Loucy (cell line): ENCODE results near the gene GFRA3.

ENCODE experiments used
- H2AFZ ChIP-seq: fragments of 200-600 bp; sonication (generic); 2 replicates; pipeline ENCODE4 v1.6.0; 2016; ENCODE audit warnings: antibody characterized with exemption, mild to moderate bottlenecking, low read length, moderate library complexity
- H3F3A ChIP-seq: fragments of 200-600 bp; 2 replicates; pipeline ENCODE4 v1.6.0; 2016; ENCODE audit warnings: antibody characterized with exemption, low read depth, mild to moderate bottlenecking
- H3K27me3 ChIP-seq: fragments of 200-600 bp; sonication (generic); 2 replicates; pipeline ENCODE4 v1.6.1; 2014; ENCODE audit warnings: low read length, mild to moderate bottlenecking; ENCODE audit not compliant: insufficient read depth, poor library complexity, severe bottlenecking
- H3K36me3 ChIP-seq: fragments of 200-600 bp; sonication (generic); 2 replicates; pipeline ENCODE4 v1.6.1; 2016; ENCODE audit warnings: low read length; ENCODE audit not compliant: insufficient read depth
- H3K4me1 ChIP-seq: fragments of 200-600 bp; sonication (generic); 2 replicates; pipeline ENCODE4 v1.5.1; 2014; ENCODE audit warnings: low read length, mild to moderate bottlenecking; ENCODE audit not compliant: insufficient read depth, poor library complexity, severe bottlenecking
- H3K4me2 ChIP-seq: fragments of 200-600 bp; sonication (generic); 2 replicates; pipeline ENCODE4 v1.6.0; 2014; ENCODE audit warnings: antibody characterized with exemption, low read length, low read depth, mild to moderate bottlenecking; ENCODE audit not compliant: poor library complexity, severe bottlenecking
- H3K4me3 ChIP-seq: fragments of 200-600 bp; sonication (generic); 2 replicates; pipeline ENCODE4 v1.5.1; 2014; ENCODE audit warnings: low read length, mild to moderate bottlenecking, mixed read lengths; ENCODE audit not compliant: poor library complexity, severe bottlenecking
- H3K79me2 ChIP-seq: fragments of 200-600 bp; sonication (generic); 2 replicates; pipeline ENCODE4 v1.6.1; 2014; ENCODE audit warnings: low read length; ENCODE audit not compliant: insufficient read depth
- H3K9ac ChIP-seq: fragments of 200-600 bp; sonication (generic); 2 replicates; pipeline ENCODE4 v1.6.0; 2014; ENCODE audit warnings: mild to moderate bottlenecking, low read depth, low read length, moderate library complexity; ENCODE audit not compliant: poor library complexity, severe bottlenecking
- H3K9me2 ChIP-seq: fragments of 200-600 bp; sonication (generic); replicated peaks from 2 replicates; pipeline ENCODE4 v1.6.1; 2016; ENCODE audit warnings: low read depth, low read length, mixed read lengths
- H3K9me3 ChIP-seq: fragments of 200-600 bp; sonication (generic); 2 replicates; pipeline ENCODE4 v1.6.1; 2014; ENCODE audit warnings: mild to moderate bottlenecking, antibody characterized with exemption, low read length, low read depth; ENCODE audit not compliant: insufficient read depth
- H4K20me1 ChIP-seq: fragments of 200-600 bp; sonication (generic); 2 replicates; pipeline ENCODE4 v1.6.0; 2014; ENCODE audit warnings: antibody characterized with exemption, low read length, mild to moderate bottlenecking; ENCODE audit not compliant: insufficient read depth, poor library complexity, severe bottlenecking
- EZH2phosphoT487 ChIP-seq: fragments of 200-600 bp; IDR thresholded peaks from 2 replicates; pipeline ENCODE4 v1.6.1; 2018; ENCODE audit warnings: antibody characterized with exemption, mild to moderate bottlenecking, moderate library complexity, borderline replicate concordance
- TF ChIP-seq, protein P1 (sequence below): fragments of 200-600 bp; sonication (generic); conservative IDR thresholded peaks from 2 replicates; pipeline ENCODE4 v1.5.1; 2014; ENCODE audit warnings: mild to moderate bottlenecking, antibody characterized with exemption, low read length

GFRA3 gene

DNA sequence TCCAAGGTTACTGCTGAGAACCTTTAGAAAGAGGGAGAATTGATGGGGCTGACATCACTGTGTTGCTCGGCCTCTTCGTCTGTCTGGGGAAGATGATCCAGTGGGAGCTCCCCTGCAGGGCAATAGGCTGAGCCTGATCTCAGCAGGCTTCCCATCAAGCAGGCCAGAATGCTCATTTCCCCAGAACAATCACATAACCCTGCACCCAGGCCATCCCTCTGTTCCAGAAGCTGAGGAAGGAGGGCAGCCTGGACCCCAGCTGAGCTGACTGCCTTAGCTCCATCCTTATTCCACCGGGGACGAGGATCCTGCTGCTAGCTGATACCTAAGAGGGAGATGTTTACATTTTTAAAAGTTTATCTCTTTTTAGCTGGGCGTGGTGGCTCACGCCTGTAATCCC, 49.7 kb downstream of the GFRA3 start:
- H3K4me3 ChIP-seq, result no peak overlapping the region
- H3K36me3 ChIP-seq, result no peaks in the 10 kb centered on the region
- no peaks in the 10 kb centered on the region for H3K4me1 ChIP-seq
- H3K9ac ChIP-seq, result no peak overlapping the region
- H3F3A ChIP-seq, result no peaks in the 10 kb centered on the region
- H3K27me3 ChIP-seq, result no peaks in the 10 kb centered on the region
- no peak overlapping the region for H2AFZ ChIP-seq
- H4K20me1 ChIP-seq, result no peaks in the 10 kb centered on the region
- no peaks in the 10 kb centered on the region for H3K79me2 ChIP-seq
- no peaks in the 10 kb centered on the region for H3K9me3 ChIP-seq
- H3K4me2 ChIP-seq, result no peak overlapping the region
- H3K9me2 ChIP-seq, result no peaks in the 10 kb centered on the region
- TF ChIP-seq, protein P1, sequence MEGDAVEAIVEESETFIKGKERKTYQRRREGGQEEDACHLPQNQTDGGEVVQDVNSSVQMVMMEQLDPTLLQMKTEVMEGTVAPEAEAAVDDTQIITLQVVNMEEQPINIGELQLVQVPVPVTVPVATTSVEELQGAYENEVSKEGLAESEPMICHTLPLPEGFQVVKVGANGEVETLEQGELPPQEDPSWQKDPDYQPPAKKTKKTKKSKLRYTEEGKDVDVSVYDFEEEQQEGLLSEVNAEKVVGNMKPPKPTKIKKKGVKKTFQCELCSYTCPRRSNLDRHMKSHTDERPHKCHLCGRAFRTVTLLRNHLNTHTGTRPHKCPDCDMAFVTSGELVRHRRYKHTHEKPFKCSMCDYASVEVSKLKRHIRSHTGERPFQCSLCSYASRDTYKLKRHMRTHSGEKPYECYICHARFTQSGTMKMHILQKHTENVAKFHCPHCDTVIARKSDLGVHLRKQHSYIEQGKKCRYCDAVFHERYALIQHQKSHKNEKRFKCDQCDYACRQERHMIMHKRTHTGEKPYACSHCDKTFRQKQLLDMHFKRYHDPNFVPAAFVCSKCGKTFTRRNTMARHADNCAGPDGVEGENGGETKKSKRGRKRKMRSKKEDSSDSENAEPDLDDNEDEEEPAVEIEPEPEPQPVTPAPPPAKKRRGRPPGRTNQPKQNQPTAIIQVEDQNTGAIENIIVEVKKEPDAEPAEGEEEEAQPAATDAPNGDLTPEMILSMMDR, result no peak
- TF ChIP-seq EZH2phosphoT487, result no peak

GRCh38 chr5:138223532-138223931, 50.9 kb downstream of the GFRA3 start:
- Histone ChIP-seq H3K9me2 (no peaks in the 10 kb centered on the region), H2AFZ (no peak overlapping the region), H3K4me1 (no peaks in the 10 kb centered on the region), H3K4me2 (no peak overlapping the region), H3K4me3 (no peak overlapping the region), H3K27me3 (no peaks in the 10 kb centered on the region), H3K79me2 (no peaks in the 10 kb centered on the region), H3K36me3 (no peaks in the 10 kb centered on the region), H4K20me1 (no peaks in the 10 kb centered on the region), H3K9me3 (no peaks in the 10 kb centered on the region), H3K9ac (no peak overlapping the region), H3F3A (no peaks in the 10 kb centered on the region)
- no peak for TF ChIP-seq EZH2phosphoT487
- TF ChIP-seq, protein P1, result no peak

- H3K9me2 ChIP-seq, result no peaks in the 10 kb centered on the region
- no peak overlapping the region for H3K4me3 ChIP-seq
- H3F3A ChIP-seq, result no peaks in the 10 kb centered on the region
- peaks cover 3% of the 10 kb centered on the region for H3K4me1 ChIP-seq
- peaks cover 8% of the 10 kb centered on the region for H4K20me1 ChIP-seq
- no peak overlapping the region for H3K9ac ChIP-seq
- no peaks in the 10 kb centered on the region for H3K36me3 ChIP-seq
- H2AFZ ChIP-seq, result no peak overlapping the region
- peaks cover 13% of the 10 kb centered on the region for H3K79me2 ChIP-seq
- no peak overlapping the region for H3K4me2 ChIP-seq
- TF ChIP-seq, protein P1, result no peak
- TF ChIP-seq EZH2phosphoT487, result no peak
- H3K9me3 ChIP-seq, result no peaks in the 10 kb centered on the region
- no peaks in the 10 kb centered on the region for H3K27me3 ChIP-seq
These were observed 57.6 kb downstream of the GFRA3 start for GRCh38 chr5:138216799-138217198.
